Stimulated activated CD4-positive, alpha-beta T cell treated with anti-CD3 and anti-CD28 coated beads, Interleukin-2, amount 100 ng/mL, for 24 hours (primary cell): Measurements from ENCODE around the gene PER3.

Experiments used
- DNase-seq, 2 donors: peaks; one replicate each; pipeline ENCODE4 v3.0.0-alpha.2; 2020

The PER3 gene

GRCh38 chr1:7878027-7878426 lies 93.9 kb downstream of the PER3 start:
- DNase-seq, result no peak

- no peak for DNase-seq
Observed at GRCh38 chr1:7879228-7879627, 95.1 kb downstream of the PER3 start.

GRCh38 chr1:7884757-7885156 lies 100.7 kb downstream of the PER3 start:
- DNase-seq, result no peak

- DNase-seq, result peak; percentile 22 to 55
Observed at GRCh38 chr1:7885513-7886404, 101.7 kb downstream of the PER3 start.

GRCh38 chr1:7886405-7886745 lies 102.3 kb downstream of the PER3 start:
- DNase-seq, result no peak

GRCh38 chr1:7888248-7889081 lies 104.4 kb downstream of the PER3 start:
- no peak for DNase-seq

GRCh38 chr1:7890853-7891252 lies 106.8 kb downstream of the PER3 start:
- no peak for DNase-seq

- no peak for DNase-seq
Observed at GRCh38 chr1:7891804-7892203, 107.7 kb downstream of the PER3 start.

- no peak for DNase-seq
Observed at GRCh38 chr1:7893529-7894180, 109.6 kb downstream of the PER3 start.
